GM12891 (cell line): ENCODE data around the gene WDFY2.

Source experiments
- DNase-seq: peaks from one replicate; pipeline ENCODE4 v3.0.0; 2011; ENCODE audit warnings: low spot score; ENCODE audit not compliant: insufficient read length
- FAIRE-seq: peaks from 2 replicates; lab custom pipeline; 2011; peaks lifted over from hg19 to GRCh38; lab: Jason Lieb, UNC
- PAX5 ChIP-seq: IDR thresholded peaks from 2 replicates; pipeline ENCODE4 v1.6.1; 2011; ENCODE audit warnings: low read length, moderate library complexity, mild to moderate bottlenecking; ENCODE audit not compliant: insufficient read depth, severe bottlenecking
- POLR2A ChIP-seq: IDR thresholded peaks from 2 replicates; pipeline ENCODE4 v1.6.1; 2011; ENCODE audit warnings: low read depth, low read length, control low read depth
- POLR2AphosphoS5 ChIP-seq: IDR thresholded peaks from 2 replicates; pipeline ENCODE4 v1.6.1; 2011; ENCODE audit warnings: low read depth, low read length, control low read depth
- POU2F2 ChIP-seq: IDR thresholded peaks from 2 replicates; pipeline ENCODE4 v1.6.1; 2011; ENCODE audit warnings: low read depth, mild to moderate bottlenecking, control low read depth, low read length, moderate library complexity
- SPI1 ChIP-seq: IDR thresholded peaks from 2 replicates; pipeline ENCODE4 v1.6.1; 2011; ENCODE audit warnings: low read depth, low read length, control low read depth
- TAF1 ChIP-seq: IDR thresholded peaks from 2 replicates; pipeline ENCODE4 v1.6.1; 2011; ENCODE audit warnings: low read depth, low read length, control low read depth

Gene WDFY2

DNA sequence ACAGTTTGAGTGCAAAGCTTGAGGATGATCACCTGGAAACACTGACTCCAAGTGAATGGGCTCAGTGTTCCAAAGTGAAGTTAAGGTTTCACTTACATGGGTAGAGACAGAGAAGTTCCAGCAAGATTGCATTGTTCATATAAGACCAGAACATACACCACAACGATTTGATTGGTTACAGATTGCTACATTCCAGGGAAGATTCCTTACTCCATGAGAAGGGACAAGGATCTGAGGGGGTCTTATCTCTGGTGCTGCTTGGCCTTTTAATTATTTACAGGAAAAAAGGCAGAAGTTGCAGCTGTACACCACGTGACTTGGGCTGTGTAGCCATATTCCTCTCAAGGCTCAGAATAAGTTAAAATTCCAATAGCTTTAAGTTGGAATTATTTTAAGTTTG, 12.3 kb downstream of the WDFY2 start:
- no peak for TF ChIP-seq PAX5
- no peak for TF ChIP-seq POLR2A
- no peak for TF ChIP-seq TAF1
- no peak for TF ChIP-seq SPI1
- no peak for TF ChIP-seq POLR2AphosphoS5
- no peak for TF ChIP-seq POU2F2
- peak; percentile 56 for FAIRE-seq
- DNase-seq, result no peak

DNA sequence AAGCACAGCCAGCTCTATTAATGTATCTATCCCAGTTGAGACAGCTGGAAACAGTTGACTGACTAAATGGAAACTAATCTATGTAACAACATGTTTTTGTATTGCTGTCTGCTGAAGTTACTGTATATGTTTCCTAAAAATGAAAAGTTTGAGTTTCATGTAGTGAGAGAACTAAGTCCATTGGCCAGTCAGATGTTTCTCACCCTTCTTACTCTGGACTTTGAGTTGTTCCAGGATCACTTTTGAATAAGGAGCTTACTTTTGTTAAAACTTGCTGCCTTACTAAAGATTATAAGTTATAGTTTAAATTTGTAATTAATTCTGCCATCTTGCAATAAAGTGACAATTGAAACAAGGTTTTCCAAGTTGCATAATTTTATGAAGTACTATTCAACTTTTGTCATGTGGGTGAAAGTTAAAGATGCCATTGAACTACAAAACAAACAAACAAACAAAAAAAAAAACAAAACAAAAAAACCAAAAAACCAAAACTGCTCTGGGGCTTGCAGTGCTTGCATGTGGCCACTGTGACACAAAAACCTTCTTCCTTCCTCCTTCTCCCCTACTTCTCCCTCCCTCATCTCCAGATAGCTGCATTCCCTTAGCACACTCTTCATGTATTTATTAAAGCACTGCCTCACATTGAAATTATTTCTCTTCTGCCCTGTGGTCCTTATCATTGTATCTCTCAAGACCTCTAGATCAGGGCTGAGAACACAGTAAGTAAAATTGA, 15.3 kb downstream of the WDFY2 start:
- TF ChIP-seq POLR2AphosphoS5 (no peak), TAF1 (no peak), PAX5 (no peak), POLR2A (no peak), POU2F2 (no peak), SPI1 (no peak)
- peak; percentile 47 for FAIRE-seq

DNA sequence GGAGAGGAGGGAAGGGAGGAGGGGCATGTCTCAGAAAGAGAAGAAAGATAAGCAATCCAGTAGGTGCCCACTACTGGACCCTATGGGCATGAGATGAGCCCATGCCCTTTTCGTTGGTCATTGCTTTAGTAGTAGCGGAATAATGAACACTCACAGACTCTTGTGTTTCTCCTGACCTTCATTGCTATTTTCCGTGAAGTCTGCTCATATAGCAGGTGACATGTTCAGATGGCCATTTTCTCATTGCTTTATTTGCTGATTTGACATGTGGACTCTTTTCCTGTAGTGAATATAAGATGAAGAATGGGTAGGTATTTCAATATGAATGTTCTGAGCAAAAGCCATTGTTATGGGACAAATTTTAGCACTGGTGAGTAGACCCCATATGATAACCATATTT, 16.4 kb downstream of the WDFY2 start:
- FAIRE-seq (no peak), DNase-seq (no peak)
- TF ChIP-seq SPI1 (no peak), TAF1 (no peak), POU2F2 (no peak), PAX5 (no peak), POLR2A (no peak), POLR2AphosphoS5 (no peak)

More for the DNA sequence above, 15.3 kb downstream of the WDFY2 start:
- DNase-seq, result no peak

DNA sequence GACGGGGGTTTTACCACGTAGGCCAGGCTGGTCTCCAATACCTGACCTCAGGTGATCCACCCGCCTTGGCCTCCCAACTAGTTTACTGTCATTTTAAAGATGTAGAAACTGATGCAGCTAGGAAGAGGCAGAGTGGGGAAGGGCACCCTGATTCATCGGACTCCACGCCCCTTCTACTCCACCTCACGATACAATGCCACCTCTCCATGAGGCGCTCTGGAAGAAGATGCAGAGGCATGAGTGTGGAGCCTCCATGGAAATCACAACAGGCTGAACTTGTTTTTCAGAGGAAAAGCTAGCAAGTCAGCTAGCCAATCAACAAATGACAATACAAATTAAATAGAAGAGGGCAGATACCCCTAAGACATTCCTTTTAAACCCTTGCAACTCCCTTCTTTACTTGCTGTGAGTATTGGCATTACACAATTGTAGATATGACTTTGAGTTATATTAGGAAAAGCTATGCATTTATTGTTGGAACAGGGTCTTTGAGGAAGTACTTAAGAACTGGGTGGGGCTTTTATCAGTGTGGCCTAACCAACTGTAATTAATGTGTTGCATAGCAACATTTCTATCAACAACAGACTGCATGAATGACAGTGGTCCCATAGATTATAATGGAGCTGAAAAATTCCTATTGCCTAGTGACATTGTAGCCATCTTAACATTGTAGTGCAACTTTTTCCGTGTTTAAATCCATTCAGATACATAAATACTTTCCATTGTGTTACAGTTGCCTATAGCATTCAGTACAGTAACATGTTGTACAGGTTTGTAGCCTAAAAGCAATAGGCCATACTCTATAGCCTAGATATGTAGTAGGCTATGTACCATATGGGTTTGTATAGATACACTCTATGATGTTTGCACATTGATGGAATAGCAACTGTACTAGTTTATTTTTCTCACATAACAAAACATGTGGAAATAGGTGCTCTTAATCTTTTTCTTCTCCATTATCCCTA, 17.6 kb downstream of the WDFY2 start:
- FAIRE-seq, result no peak
- DNase-seq, result no peak

DNA sequence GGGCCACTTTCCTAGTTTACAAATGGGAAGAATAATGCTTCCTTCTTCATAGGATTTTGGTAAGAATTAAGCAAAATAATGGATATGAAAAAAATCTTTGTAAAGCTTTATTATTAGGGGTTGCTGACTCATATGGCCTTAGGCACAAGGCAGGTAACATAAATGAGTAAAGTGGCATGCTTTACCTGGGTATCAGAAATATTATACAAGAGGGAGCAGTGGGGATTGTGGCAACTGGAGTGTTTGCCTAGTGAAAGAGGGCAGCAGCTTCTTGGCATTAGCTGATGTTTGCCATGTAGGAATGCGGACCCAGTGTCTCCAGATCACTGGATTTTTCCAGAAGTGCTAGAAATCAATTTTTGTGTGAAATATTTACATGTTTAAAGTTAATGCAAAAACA, 19.5 kb downstream of the WDFY2 start:
- DNase-seq (no peak), FAIRE-seq (no peak)
- TF ChIP-seq SPI1, result no peak

More for the DNA sequence above, 17.6 kb downstream of the WDFY2 start:
- no peak for TF ChIP-seq SPI1
- no peak for TF ChIP-seq POLR2A
- no peak for TF ChIP-seq PAX5
- TF ChIP-seq TAF1, result no peak

DNA sequence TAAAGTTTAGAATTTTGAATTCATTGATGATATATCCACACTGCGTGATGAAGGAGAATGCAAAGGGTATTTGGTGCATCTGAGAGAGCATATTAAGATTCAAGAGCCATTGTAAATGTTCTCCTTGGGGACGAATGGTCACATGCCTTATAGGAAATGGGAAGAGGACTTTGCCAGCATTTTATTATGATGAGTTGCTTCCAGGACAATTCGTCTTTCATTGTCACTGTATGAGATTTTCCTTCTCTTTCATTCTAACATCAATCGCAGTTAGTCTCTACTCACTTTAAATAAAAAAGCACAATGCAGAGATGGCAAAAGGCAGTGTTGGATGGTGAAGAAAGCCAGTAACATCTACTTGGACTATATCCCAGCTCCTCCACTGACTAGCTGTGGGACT, 21.4 kb downstream of the WDFY2 start:
- no peak for FAIRE-seq
- TF ChIP-seq POLR2AphosphoS5, result no peak

DNA sequence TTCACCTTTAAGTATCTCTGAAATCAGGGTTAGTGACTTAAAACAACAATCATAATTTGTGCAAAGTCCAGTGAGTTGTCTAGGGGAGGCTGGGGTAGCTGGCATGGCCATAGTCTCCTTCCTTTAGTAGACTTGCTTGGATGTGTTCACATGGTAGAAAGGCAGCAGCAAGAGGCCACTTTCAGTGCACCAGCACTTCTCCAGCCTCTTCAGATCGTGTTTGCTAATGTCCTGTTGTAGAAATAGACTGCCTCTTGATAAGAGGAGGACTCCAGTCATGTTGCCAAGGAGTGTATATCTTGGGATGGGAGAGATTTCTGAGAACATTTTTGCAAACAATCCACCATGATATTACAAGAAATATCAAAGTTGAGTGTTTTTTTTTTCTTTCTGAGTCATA, 22.9 kb downstream of the WDFY2 start:
- TF ChIP-seq POLR2AphosphoS5 (no peak), PAX5 (no peak), POLR2A (no peak), TAF1 (no peak), POU2F2 (no peak), SPI1 (no peak)
- DNase-seq (no peak), FAIRE-seq (no peak)

More for the DNA sequence above, 21.4 kb downstream of the WDFY2 start:
- no peak for DNase-seq

DNA sequence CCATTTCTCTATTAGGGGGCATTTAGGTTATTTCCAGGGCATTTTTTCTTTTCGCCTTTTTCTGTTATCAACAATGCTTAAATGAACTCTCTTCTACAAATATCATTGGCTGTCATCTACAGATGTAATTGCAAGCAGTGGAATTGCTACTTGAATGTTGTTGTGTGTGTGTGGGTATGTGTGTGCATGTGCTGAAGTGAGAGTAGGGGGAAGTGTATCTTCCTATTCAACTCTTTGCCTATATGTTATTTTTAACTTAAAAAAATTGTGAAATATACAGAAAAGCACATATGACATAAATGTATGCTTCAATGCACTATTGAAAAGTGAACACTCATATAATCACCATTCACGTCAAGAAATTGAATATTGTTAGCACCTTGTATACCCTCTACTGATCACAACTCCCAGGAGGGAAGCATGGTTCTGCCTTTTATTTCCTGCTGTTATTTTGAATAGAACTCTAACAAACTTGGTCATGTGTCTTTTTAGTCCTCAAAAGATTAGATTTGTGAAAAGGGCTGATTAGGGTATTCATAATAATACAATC, 24.7 kb downstream of the WDFY2 start:
- TF ChIP-seq POU2F2 (no peak), SPI1 (no peak), PAX5 (no peak), POLR2AphosphoS5 (no peak)
- DNase-seq (no peak), FAIRE-seq (peak; percentile 87)

DNA sequence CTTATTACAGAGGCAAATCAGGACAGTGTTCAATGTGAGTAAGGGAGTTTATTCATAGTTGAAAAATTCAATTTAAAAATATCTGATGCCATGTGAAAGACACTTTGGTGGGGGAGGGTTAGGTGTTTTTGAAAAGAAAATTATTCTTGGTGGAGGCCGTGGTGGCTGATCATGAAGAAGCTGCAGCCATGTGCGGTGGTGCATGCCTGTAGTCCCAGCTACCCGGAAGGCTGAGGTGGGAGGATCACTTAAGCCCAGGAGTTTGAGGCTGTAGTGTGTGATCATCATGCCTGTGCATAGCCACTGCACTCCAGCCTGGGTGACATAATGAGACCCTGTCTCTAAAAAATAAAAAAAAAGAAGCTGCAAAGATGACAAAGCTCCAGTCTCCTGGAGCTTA, 28.6 kb downstream of the WDFY2 start:
- TF ChIP-seq TAF1 (peak; percentile 84; the same call in 1 of the 2 replicates), SPI1 (no peak), PAX5 (peak; percentile 57)
- no peak for DNase-seq
- FAIRE-seq, result peak; percentile 93

DNA sequence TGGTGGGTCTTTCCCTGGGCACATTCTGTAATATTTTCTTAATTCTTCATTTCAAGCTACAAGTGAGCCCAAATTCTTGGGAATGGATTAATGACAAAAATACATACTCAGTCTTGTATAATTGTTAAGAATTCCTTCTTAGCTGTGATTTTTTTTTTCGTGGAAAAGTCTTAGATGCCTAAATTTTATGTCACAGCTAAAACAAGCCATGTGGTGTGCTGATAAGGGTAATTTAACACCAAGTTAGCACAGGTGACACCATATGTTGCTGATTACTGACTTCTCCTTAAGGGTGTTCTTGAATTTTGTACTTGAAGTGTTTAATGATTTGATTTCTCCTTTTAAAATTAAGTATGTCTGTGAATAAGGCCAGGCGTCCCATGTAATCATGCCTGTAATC, 29.3 kb downstream of the WDFY2 start:
- TF ChIP-seq TAF1 (no peak), SPI1 (no peak), POLR2A (no peak), POU2F2 (no peak)

More for the DNA sequence above, 29.3 kb downstream of the WDFY2 start:
- no peak for DNase-seq
- FAIRE-seq, result no peak
